ENCODE results near the gene PEG3.

- no peak for TF ChIP-seq EP300 (IDR thresholded peaks at IDR 0.05)
- no peak for TF ChIP-seq SREBF2 (IDR thresholded peaks at IDR 0.05)
- TF ChIP-seq GATA3 (IDR thresholded peaks at IDR 0.05; ENCODE audit: borderline replicate concordance) = no peak
- TF ChIP-seq JUN (IDR thresholded peaks at IDR 0.05) = no peak
- no peak for TF ChIP-seq CTCF (IDR thresholded peaks at IDR 0.05)
- no peak for TF ChIP-seq NFE2L2 (conservative IDR thresholded peaks at IDR 0.05; ENCODE audit: low read length)
- no peak for TF ChIP-seq FOSL2 (IDR thresholded peaks at IDR 0.05)
- no peak for TF ChIP-seq FOSL2 (CRISPR knock-in tag; IDR thresholded peaks at IDR 0.05)
Observed at GRCh38 chr19:56848166-56848565, 7.6 kb upstream of the PEG3 start.
